ENCODE data around the gene AAMP.

Gene AAMP

DNA sequence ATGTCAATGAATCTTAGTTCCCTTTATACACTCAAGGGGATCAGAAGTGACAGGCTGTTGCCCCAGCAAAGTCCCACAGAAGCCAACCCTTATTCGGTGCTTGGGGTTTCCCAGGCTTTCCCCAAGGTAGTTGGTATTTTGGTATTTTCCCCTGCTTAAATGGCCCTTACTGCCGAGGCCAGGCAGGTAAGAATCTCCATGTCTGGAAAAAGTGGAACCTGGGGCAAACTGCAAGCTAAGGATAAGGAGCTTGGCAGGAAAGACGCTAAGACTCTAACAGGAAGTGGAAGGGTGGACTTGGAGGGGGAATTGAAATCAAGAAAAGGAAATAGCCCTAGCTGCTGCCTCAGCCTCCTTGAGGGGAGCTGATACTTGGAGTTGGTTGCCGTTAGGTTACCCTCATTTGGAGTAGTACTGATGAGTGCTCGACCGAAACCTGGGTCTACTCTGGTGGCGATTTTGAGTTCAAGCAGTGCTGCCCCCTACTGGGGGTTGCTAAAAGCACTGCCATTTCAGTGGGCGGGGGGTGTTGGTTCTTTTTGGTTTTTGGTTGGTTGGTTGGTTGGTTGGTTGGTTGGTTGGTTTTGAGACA lies 12.5 kb downstream of the AAMP start:
- Histone ChIP-seq H4K20me1 (ENCODE audit: insufficient read depth, low read length) (no peaks in the 10 kb centered on the region), H3K79me2 (ENCODE audit: low read length) (peaks cover 11% of the 10 kb centered on the region), H3K9me2 (replicated peaks; ENCODE audit: insufficient read depth, low read length) (no peaks in the 10 kb centered on the region), H3K9ac (ENCODE audit: low read length) (no peak overlapping the region), H2AFZ (ENCODE audit: low read length) (no peak overlapping the region), H3F3A (ENCODE audit: insufficient read depth, low read length) (peaks cover 48% of the 10 kb centered on the region), H3K27ac (ENCODE audit: low read length) (peak overlapping the region; percentile 61; the same call in 1 of the 2 replicates), H3K9me3 (replicated peaks; ENCODE audit: insufficient read depth, low read length) (no peaks in the 10 kb centered on the region), H3K27me3 (replicated peaks; ENCODE audit: insufficient read depth, low read length) (no peaks in the 10 kb centered on the region), H3K4me3 (ENCODE audit: low read length) (no peak overlapping the region), H3K4me1 (ENCODE audit: low read length) (peaks cover 34% of the 10 kb centered on the region), H3K4me2 (ENCODE audit: low read depth, low read length) (peak overlapping the region; percentile 41; the same call in 1 of the 2 replicates), H3K36me3 (replicated peaks; ENCODE audit: insufficient read depth, low read length) (peaks cover 17% of the 10 kb centered on the region)
- peak; percentile 86 for DNase-seq
- TF ChIP-seq, protein P1, sequence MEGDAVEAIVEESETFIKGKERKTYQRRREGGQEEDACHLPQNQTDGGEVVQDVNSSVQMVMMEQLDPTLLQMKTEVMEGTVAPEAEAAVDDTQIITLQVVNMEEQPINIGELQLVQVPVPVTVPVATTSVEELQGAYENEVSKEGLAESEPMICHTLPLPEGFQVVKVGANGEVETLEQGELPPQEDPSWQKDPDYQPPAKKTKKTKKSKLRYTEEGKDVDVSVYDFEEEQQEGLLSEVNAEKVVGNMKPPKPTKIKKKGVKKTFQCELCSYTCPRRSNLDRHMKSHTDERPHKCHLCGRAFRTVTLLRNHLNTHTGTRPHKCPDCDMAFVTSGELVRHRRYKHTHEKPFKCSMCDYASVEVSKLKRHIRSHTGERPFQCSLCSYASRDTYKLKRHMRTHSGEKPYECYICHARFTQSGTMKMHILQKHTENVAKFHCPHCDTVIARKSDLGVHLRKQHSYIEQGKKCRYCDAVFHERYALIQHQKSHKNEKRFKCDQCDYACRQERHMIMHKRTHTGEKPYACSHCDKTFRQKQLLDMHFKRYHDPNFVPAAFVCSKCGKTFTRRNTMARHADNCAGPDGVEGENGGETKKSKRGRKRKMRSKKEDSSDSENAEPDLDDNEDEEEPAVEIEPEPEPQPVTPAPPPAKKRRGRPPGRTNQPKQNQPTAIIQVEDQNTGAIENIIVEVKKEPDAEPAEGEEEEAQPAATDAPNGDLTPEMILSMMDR (IDR thresholded peaks at IDR 0.05; ENCODE audit: low read length), result peak; percentile 76
- TF ChIP-seq EZH2phosphoT487 (IDR thresholded peaks at IDR 0.05; ENCODE audit: low read length), result no peak
- TF ChIP-seq EZH2 (optimal IDR thresholded peaks at IDR 0.05; ENCODE audit: low read depth, low read length), result no peak

DNA sequence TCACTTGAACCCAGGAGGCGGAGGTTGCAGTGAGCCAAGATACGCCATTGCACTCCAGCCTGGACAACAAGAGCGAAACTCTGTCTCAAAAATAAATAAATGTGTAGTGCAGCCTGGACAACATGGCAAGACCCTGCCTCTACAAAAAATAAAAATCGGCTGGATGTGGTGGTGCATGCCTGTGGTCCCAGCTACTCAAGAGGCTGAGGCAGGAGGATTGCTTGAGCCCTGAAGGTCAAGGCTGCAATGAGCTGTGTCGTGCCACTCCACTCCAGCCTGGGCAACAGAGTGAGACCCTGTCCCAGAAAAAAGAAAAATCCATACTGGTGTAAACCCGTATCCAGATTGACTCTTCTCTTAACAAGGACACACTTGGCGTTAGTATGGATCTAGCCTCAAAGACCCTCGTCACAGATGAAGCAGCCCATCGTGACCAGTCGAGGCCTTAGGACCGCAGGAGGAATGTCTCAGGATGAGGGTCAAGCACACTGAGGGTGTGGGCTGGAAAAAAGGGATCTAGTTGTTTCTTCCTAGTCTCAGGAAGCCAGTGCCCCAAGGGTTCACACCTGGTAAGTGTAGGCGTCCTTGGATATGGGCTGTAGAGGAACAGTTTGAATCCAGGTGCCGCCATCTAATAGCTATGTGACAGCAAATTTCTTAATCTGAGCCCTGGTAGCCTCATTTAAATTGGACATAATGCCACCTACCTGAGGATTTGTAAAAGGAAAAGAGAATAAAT lies 13.2 kb downstream of the AAMP start:
- Histone ChIP-seq H3F3A (ENCODE audit: insufficient read depth, low read length) (peaks cover 53% of the 10 kb centered on the region), H3K27ac (ENCODE audit: low read length) (peak overlapping the region; percentile 61; the same call in 1 of the 2 replicates), H3K36me3 (replicated peaks; ENCODE audit: insufficient read depth, low read length) (peaks cover 22% of the 10 kb centered on the region), H3K79me2 (ENCODE audit: low read length) (peaks cover 16% of the 10 kb centered on the region), H3K4me2 (ENCODE audit: low read depth, low read length) (peak overlapping the region; percentile 41; the same call in 1 of the 2 replicates), H3K9me2 (replicated peaks; ENCODE audit: insufficient read depth, low read length) (no peaks in the 10 kb centered on the region), H3K4me3 (ENCODE audit: low read length) (no peak overlapping the region), H4K20me1 (ENCODE audit: insufficient read depth, low read length) (no peaks in the 10 kb centered on the region), H3K9me3 (replicated peaks; ENCODE audit: insufficient read depth, low read length) (no peaks in the 10 kb centered on the region), H3K27me3 (replicated peaks; ENCODE audit: insufficient read depth, low read length) (no peaks in the 10 kb centered on the region), H2AFZ (ENCODE audit: low read length) (no peak overlapping the region), H3K9ac (ENCODE audit: low read length) (no peak overlapping the region), H3K4me1 (ENCODE audit: low read length) (peaks cover 34% of the 10 kb centered on the region)
- TF ChIP-seq EZH2 (optimal IDR thresholded peaks at IDR 0.05; ENCODE audit: low read depth, low read length), result no peak
- TF ChIP-seq, protein P1 (IDR thresholded peaks at IDR 0.05; ENCODE audit: low read length), result no peak
- TF ChIP-seq EZH2phosphoT487 (IDR thresholded peaks at IDR 0.05; ENCODE audit: low read length), result no peak
- DNase-seq, result no peak

DNA sequence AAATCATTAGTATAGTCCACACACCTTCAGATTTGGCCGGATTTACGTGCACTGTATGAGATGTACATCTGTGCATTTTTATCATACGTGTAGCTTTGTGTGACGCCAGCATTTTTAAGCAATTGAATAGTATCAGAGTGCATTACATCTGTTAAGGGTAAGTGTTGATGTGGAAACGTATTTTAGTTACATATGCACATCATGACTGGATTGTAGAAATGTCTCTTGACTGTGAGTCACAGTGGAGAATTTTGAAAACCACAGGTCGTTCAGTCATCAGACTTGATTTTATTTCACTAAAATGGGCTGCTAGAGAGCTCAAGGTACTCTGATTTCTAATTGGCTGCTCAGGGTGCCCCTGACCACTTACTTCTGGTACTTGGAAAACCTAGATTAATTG lies 14.5 kb downstream of the AAMP start:
- Histone ChIP-seq H3K27ac (ENCODE audit: low read length) (no peak overlapping the region), H3F3A (ENCODE audit: insufficient read depth, low read length) (peaks cover 56% of the 10 kb centered on the region), H3K27me3 (replicated peaks; ENCODE audit: insufficient read depth, low read length) (no peaks in the 10 kb centered on the region), H3K79me2 (ENCODE audit: low read length) (peaks cover 16% of the 10 kb centered on the region), H3K4me3 (ENCODE audit: low read length) (no peak overlapping the region), H3K4me1 (ENCODE audit: low read length) (peaks cover 21% of the 10 kb centered on the region), H3K4me2 (ENCODE audit: low read depth, low read length) (no peak overlapping the region), H3K9me3 (replicated peaks; ENCODE audit: insufficient read depth, low read length) (no peaks in the 10 kb centered on the region), H2AFZ (ENCODE audit: low read length) (no peak overlapping the region), H3K36me3 (replicated peaks; ENCODE audit: insufficient read depth, low read length) (peaks cover 22% of the 10 kb centered on the region), H3K9me2 (replicated peaks; ENCODE audit: insufficient read depth, low read length) (no peaks in the 10 kb centered on the region), H3K9ac (ENCODE audit: low read length) (no peak overlapping the region), H4K20me1 (ENCODE audit: insufficient read depth, low read length) (no peaks in the 10 kb centered on the region)
- no peak for DNase-seq
- TF ChIP-seq EZH2phosphoT487 (IDR thresholded peaks at IDR 0.05; ENCODE audit: low read length) (no peak), EZH2 (optimal IDR thresholded peaks at IDR 0.05; ENCODE audit: low read depth, low read length) (no peak)
- TF ChIP-seq, protein P1 (IDR thresholded peaks at IDR 0.05; ENCODE audit: low read length), result no peak
